GM12865 (cell line): ENCODE measurements around the gene ADARB2.

Experiments used
- DNase-seq: peaks from one replicate; pipeline ENCODE4 v3.0.0; 2010; ENCODE audit warnings: low read depth
- H3K4me3 ChIP-seq: 2 replicates; pipeline ENCODE4 v1.5.1; 2011; ENCODE audit warnings: mild to moderate bottlenecking, low read depth, low read length, control low read depth
- CTCF ChIP-seq: IDR thresholded peaks from 2 replicates; pipeline ENCODE4 v1.5.1; 2011; ENCODE audit warnings: low read length, control low read depth, low read depth, inconsistent platforms; ENCODE audit not compliant: insufficient read depth; ENCODE audit errors: missing control alignments

ADARB2 gene

DNA sequence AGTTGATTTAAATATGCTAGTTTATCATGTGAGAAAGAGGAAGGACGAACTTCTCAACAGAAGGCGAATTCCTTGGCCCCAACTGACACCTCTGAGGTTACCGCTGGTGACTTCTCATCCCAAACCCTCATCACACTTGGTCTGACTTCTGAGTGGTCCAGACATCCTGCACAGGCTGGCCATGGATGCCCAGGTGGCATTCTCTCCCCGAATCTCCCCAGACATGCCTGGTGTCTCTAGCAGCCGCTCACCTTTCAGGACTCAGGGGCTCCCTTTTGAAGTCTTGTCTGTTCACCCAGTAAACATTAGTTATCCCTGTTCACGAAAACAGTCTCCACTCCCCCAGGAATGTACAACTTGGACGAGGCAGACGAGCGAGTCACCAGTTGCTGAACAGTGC, 157.7 kb downstream of the ADARB2 start:
- DNase-seq: no peak
- no peak overlapping the region for H3K4me3 ChIP-seq
- no peak for TF ChIP-seq CTCF

DNA sequence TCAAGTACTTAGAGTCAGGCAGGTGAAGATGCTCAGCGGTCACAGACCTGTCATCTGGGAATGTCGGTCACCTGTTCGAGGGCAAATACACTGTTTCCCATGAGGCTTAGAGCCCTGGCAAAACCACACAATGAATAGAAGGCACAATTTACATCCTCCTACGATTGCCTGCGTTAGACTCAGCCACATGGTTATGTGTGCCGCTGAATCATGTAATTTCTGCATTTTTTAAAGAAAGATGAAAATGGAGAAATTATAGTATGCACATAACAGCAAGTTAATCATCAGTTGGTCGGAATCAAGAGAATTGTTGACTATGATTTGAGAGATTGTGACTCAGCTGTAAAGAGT, 158.2 kb downstream of the ADARB2 start:
- no peak overlapping the region for H3K4me3 ChIP-seq
- DNase-seq: no peak
- no peak for TF ChIP-seq CTCF

GRCh38 chr10:1578392-1579140, 158.8 kb downstream of the ADARB2 start:
- TF ChIP-seq CTCF: no peak
- DNase-seq: no peak
- H3K4me3 ChIP-seq: no peak overlapping the region

- no peak overlapping the region for H3K4me3 ChIP-seq
- no peak for TF ChIP-seq CTCF
- no peak for DNase-seq
Measured at GRCh38 chr10:1577945-1578344, 159.4 kb downstream of the ADARB2 start.

DNA sequence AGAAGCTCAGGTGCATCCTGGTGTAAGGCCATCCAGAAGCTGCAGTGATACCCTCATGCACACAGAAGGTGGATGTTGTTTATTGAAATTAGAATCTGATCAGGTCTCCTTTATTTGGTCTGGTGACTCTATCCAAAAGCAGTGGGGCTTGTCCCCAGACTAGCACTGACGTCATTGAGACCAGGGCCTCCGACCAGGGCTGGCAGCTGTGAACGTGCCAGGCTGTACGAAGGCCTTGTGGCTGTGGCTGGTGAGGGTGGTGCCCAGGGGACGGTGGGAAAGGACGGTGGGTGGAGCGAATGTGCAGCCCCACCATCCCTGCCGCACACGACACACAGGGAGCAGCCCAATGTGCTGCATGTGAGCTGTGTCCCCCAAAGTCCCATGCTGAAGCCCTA, 160.0 kb downstream of the ADARB2 start:
- no peak for DNase-seq
- H3K4me3 ChIP-seq: no peak overlapping the region

GRCh38 chr10:1576467-1577372, 160.6 kb downstream of the ADARB2 start:
- TF ChIP-seq CTCF: no peak
- no peak for DNase-seq
- H3K4me3 ChIP-seq: no peak overlapping the region

More for the DNA sequence above, 160.0 kb downstream of the ADARB2 start:
- no peak for TF ChIP-seq CTCF
